Caco-2 (cell line): Measurements from ENCODE around the gene GLT1D1. TPM values are rescaled to one million over a fixed set of nuclear protein-coding genes. Genes with fewer than 3 reads are reported as not detected.

ENCODE experiments used
- BruUV-seq: library from RNA; stranded (reverse); fragments of 400-500 nt; replicated peaks from 2 replicates; lab custom pipeline; 2021; lab: Mats Ljungman, UMichigan
- CTCF ChIA-PET: fragments of 300-600 bp; sonication (Branson Sonifier 250); formaldehyde crosslinking; loops from one replicate; lab custom pipeline; 2022; ENCODE audit warnings: antibody characterized with exemption; lab: Charles Lee
- POLR2A ChIA-PET: fragments of 300-600 bp; sonication (Branson Sonifier 250); formaldehyde crosslinking; loops from one replicate; lab custom pipeline; 2022; ENCODE audit warnings: antibody characterized with exemption; lab: Charles Lee
- DNase-seq, 2 experiments: peaks; one replicate each; pipeline versions ENCODE4 v3.0.0 to v3.0.0-alpha.2; 2020 to 2022
- H3K27me3 ChIP-seq: replicated peaks from 2 replicates; pipeline ENCODE4 v1.6.0; 2011; ENCODE audit warnings: low read length; ENCODE audit not compliant: control insufficient read depth, insufficient read depth
- H3K36me3 ChIP-seq: 2 replicates; pipeline ENCODE4 v1.5.1; 2011; ENCODE audit warnings: low read length; ENCODE audit not compliant: control insufficient read depth, insufficient read depth
- H3K4me1 ChIP-seq: fragments of 250-450 bp; sonication (Bioruptor Pico); 2 replicates; pipeline ENCODE4 v1.5.1; 2020; ENCODE audit warnings: mild to moderate bottlenecking
- H3K4me3 ChIP-seq: 2 replicates; pipeline ENCODE4 v1.5.1; 2011; ENCODE audit warnings: low read depth, mild to moderate bottlenecking, control low read depth, low read length
- H3K9me3 ChIP-seq: fragments of 250-450 bp; sonication (Bioruptor Pico); 2 replicates; pipeline ENCODE4 v1.5.1; 2020; ENCODE audit warnings: mild to moderate bottlenecking, moderate library complexity
- H3K27ac Mint-ChIP-seq: one replicate; pipeline ENCODE4 v1.8.0; 2022; ENCODE audit warnings: mixed read lengths; ENCODE audit not compliant: unreplicated experiment
- H3K27me3 Mint-ChIP-seq: one replicate; pipeline ENCODE4 v1.8.0; 2022; ENCODE audit warnings: mixed read lengths; ENCODE audit not compliant: insufficient read depth, unreplicated experiment
- H3K36me3 Mint-ChIP-seq: one replicate; pipeline ENCODE4 v1.8.0; 2022; ENCODE audit warnings: mild to moderate bottlenecking, mixed read lengths; ENCODE audit not compliant: insufficient read depth, unreplicated experiment
- H3K4me1 Mint-ChIP-seq: one replicate; pipeline ENCODE4 v1.8.0; 2022; ENCODE audit warnings: low read depth, mixed read lengths; ENCODE audit not compliant: unreplicated experiment
- H3K4me3 Mint-ChIP-seq: one replicate; pipeline ENCODE4 v1.8.0; 2022; ENCODE audit warnings: mild to moderate bottlenecking, moderate library complexity, mixed read lengths; ENCODE audit not compliant: unreplicated experiment
- H3K9me3 Mint-ChIP-seq: one replicate; pipeline ENCODE4 v1.8.0; 2022; ENCODE audit warnings: mixed read lengths; ENCODE audit not compliant: unreplicated experiment
- intact Hi-C: fragments of 100-400 bp; cut with micrococcal nuclease; formaldehyde crosslinking; loops from one replicate; pipeline ENCODE4 v1.10.0; 2022; ENCODE audit not compliant: unreplicated experiment
- total RNA-seq: library from RNA; stranded (reverse); gene quantifications from 2 replicates; pipeline ENCODE4 v1.2.3, GENCODE V29; 2022
- TF ChIP-seq, protein P1 (sequence below), 2 experiments: fragments of 200-600 bp in 1 of 2; IDR thresholded peaks; 1 replicate in 1 of 2; 2 replicates in 1 of 2; pipeline versions ENCODE4 v1.5.1 to v1.8.0; 2011 to 2022; ENCODE audit warnings: antibody characterized with exemption in 1 of 2, control low read depth in 1 of 2, inconsistent platforms in 1 of 2, low read depth in 1 of 2, low read length in 1 of 2, mild to moderate bottlenecking in 1 of 2, moderate library complexity in 1 of 2; ENCODE audit not compliant: insufficient read depth in 1 of 2, severe bottlenecking in 1 of 2, unreplicated experiment in 1 of 2

The GLT1D1 gene
- total RNA-seq, 1 experiment from 2014 or later: not detected

DNA sequence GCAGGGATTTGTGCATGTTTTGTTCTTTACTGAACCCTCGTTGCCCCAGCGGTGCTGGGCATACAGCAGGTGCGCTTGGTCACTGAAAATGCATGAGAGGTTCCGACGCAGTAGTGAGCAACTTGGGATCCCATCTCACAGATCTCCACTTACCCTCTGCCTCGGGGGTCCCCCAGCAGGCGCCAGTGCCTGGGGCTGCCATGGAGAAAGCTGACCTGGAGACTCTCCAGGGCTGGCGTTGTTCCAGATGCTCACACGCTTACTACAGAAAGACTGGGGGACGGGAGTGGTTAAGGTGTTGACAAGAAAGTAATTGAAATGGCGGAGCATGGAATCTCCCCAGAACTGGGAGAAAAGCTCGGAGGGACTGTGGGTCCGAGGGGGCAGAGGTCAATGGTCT lies 14.2 kb downstream of the GLT1D1 start:
- H3K27me3 Mint-ChIP-seq: no peaks in the 10 kb centered on the region
- ChIA-PET POLR2A (no interaction called here), CTCF (no interaction called here)
- no peaks in the 10 kb centered on the region for H3K9me3 Mint-ChIP-seq
- peaks cover 4% of the 10 kb centered on the region for H3K36me3 Mint-ChIP-seq
- Histone ChIP-seq H3K36me3 (no peaks in the 10 kb centered on the region), H3K4me1 (0 out of 2 replicates have a peak, but pooled peaks cover under 1% of the 10 kb centered on the region), H3K9me3 (no peaks in the 10 kb centered on the region), H3K4me3 (no peak overlapping the region), H3K27me3 (no peaks in the 10 kb centered on the region)
- intact Hi-C loops: no loop called here
- no peaks in the 10 kb centered on the region for H3K4me1 Mint-ChIP-seq
- DNase-seq: no peak
- no TSS peak for BruUV-seq
- no peak overlapping the region for H3K4me3 Mint-ChIP-seq
- TF ChIP-seq, protein P1, sequence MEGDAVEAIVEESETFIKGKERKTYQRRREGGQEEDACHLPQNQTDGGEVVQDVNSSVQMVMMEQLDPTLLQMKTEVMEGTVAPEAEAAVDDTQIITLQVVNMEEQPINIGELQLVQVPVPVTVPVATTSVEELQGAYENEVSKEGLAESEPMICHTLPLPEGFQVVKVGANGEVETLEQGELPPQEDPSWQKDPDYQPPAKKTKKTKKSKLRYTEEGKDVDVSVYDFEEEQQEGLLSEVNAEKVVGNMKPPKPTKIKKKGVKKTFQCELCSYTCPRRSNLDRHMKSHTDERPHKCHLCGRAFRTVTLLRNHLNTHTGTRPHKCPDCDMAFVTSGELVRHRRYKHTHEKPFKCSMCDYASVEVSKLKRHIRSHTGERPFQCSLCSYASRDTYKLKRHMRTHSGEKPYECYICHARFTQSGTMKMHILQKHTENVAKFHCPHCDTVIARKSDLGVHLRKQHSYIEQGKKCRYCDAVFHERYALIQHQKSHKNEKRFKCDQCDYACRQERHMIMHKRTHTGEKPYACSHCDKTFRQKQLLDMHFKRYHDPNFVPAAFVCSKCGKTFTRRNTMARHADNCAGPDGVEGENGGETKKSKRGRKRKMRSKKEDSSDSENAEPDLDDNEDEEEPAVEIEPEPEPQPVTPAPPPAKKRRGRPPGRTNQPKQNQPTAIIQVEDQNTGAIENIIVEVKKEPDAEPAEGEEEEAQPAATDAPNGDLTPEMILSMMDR (IDR thresholded peaks at IDR 0.05; ENCODE audit: insufficient read depth in 1 of 2, low read depth in 1 of 2, low read length in 1 of 2, severe bottlenecking in 1 of 2, unreplicated experiment in 1 of 2): no peak
- H3K27ac Mint-ChIP-seq: no peak overlapping the region

GRCh38 chr12:128871516-128871892 lies 18.2 kb downstream of the GLT1D1 start:
- H3K4me1 ChIP-seq: no peaks in the 10 kb centered on the region
- no peak overlapping the region for H3K4me3 ChIP-seq
- no peaks in the 10 kb centered on the region for H3K27me3 ChIP-seq
- TF ChIP-seq, protein P1 (IDR thresholded peaks at IDR 0.05; ENCODE audit: insufficient read depth in 1 of 2, low read depth in 1 of 2, low read length in 1 of 2, severe bottlenecking in 1 of 2, unreplicated experiment in 1 of 2): no peak
- H3K36me3 ChIP-seq: no peaks in the 10 kb centered on the region
- H3K36me3 Mint-ChIP-seq: peaks cover 5% of the 10 kb centered on the region
- BruUV-seq: no TSS peak
- no peak overlapping the region for H3K4me3 Mint-ChIP-seq
- ChIA-PET CTCF (no interaction called here), POLR2A (interaction anchor here (0.6 kb wide), 1 partner anchor 46 kb away, joined by 6 read pairs; no protein-coding TSS in a partner anchor)
- peaks cover 11% of the 10 kb centered on the region for H3K9me3 ChIP-seq
- no peak overlapping the region for H3K27ac Mint-ChIP-seq
- no peaks in the 10 kb centered on the region for H3K27me3 Mint-ChIP-seq
- H3K4me1 Mint-ChIP-seq: no peaks in the 10 kb centered on the region
- intact Hi-C loops: no loop called here
- no peak for DNase-seq
- peaks cover 14% of the 10 kb centered on the region for H3K9me3 Mint-ChIP-seq

- peaks cover 14% of the 10 kb centered on the region for H3K9me3 Mint-ChIP-seq
- no peaks in the 10 kb centered on the region for H3K36me3 ChIP-seq
- H3K4me1 Mint-ChIP-seq: no peaks in the 10 kb centered on the region
- ChIA-PET CTCF (no interaction called here), POLR2A (interaction anchor here (0.6 kb wide), 1 partner anchor 47 kb away, joined by 6 read pairs; no protein-coding TSS in a partner anchor)
- H3K4me1 ChIP-seq: no peaks in the 10 kb centered on the region
- no peak for DNase-seq
- peaks cover 16% of the 10 kb centered on the region for H3K9me3 ChIP-seq
- no peak overlapping the region for H3K27ac Mint-ChIP-seq
- no TSS peak for BruUV-seq
- no peaks in the 10 kb centered on the region for H3K27me3 ChIP-seq
- no peaks in the 10 kb centered on the region for H3K27me3 Mint-ChIP-seq
- H3K4me3 ChIP-seq: no peak overlapping the region
- TF ChIP-seq, protein P1 (IDR thresholded peaks at IDR 0.05; ENCODE audit: insufficient read depth in 1 of 2, low read depth in 1 of 2, low read length in 1 of 2, severe bottlenecking in 1 of 2, unreplicated experiment in 1 of 2): no peak
- no peak overlapping the region for H3K4me3 Mint-ChIP-seq
- H3K36me3 Mint-ChIP-seq: peaks cover 5% of the 10 kb centered on the region
- intact Hi-C loops: no loop called here
Observed at GRCh38 chr12:128872303-128872702, 19.0 kb downstream of the GLT1D1 start.
